A673 (cell line): ENCODE measurements around the gene APBB2. TPM values are rescaled to one million over a fixed set of nuclear protein-coding genes. Genes with fewer than 3 reads are reported as not detected.

Experiments used
- BruUV-seq: library from RNA; stranded (reverse); fragments of 400-500 nt; replicated peaks from 2 replicates; lab custom pipeline; 2021; lab: Mats Ljungman, UMichigan
- CTCF ChIA-PET: fragments of 300-600 bp; sonication (Branson Sonifier 250); formaldehyde crosslinking; loops from one replicate; lab custom pipeline; 2022; ENCODE audit warnings: antibody characterized with exemption; lab: Charles Lee
- POLR2A ChIA-PET: fragments of 300-600 bp; sonication (Branson Sonifier 250); formaldehyde crosslinking; loops from one replicate; lab custom pipeline; 2022; ENCODE audit warnings: antibody characterized with exemption; ENCODE audit not compliant: low non-redundant PET; lab: Charles Lee
- DNase-seq: peaks from one replicate; pipeline ENCODE4 v3.0.0-alpha.2; 2015; ENCODE audit warnings: low spot score
- H3K27ac ChIP-seq: fragments of 200-600 bp; sonication (generic); 2 replicates; pipeline ENCODE4 v1.5.1; 2016; ENCODE audit warnings: mixed run types, low read depth, mild to moderate bottlenecking, mixed read lengths, antibody characterized with exemption, low read length; ENCODE audit not compliant: poor library complexity, severe bottlenecking
- H3K27me3 ChIP-seq: fragments of 200-600 bp; sonication (generic); replicated peaks from 2 replicates; pipeline ENCODE4 v1.6.1; 2017; ENCODE audit warnings: mixed run types, low read depth, mild to moderate bottlenecking, mixed read lengths, antibody characterized with exemption, low read length; ENCODE audit not compliant: insufficient read depth, poor library complexity
- H3K36me3 ChIP-seq: fragments of 200-600 bp; sonication (generic); 2 replicates; pipeline ENCODE4 v1.6.1; 2016; ENCODE audit warnings: mixed run types, mild to moderate bottlenecking, mixed read lengths, antibody characterized with exemption, low read length; ENCODE audit not compliant: insufficient read depth, poor library complexity, severe bottlenecking
- H3K4me1 ChIP-seq: fragments of 200-600 bp; sonication (generic); 2 replicates; pipeline ENCODE4 v1.6.1; 2017; ENCODE audit warnings: mixed run types, mild to moderate bottlenecking, mixed read lengths, antibody characterized with exemption, low read length; ENCODE audit not compliant: insufficient read depth, poor library complexity, severe bottlenecking
- H3K4me3 ChIP-seq: fragments of 200-600 bp; sonication (generic); 2 replicates; pipeline ENCODE4 v1.5.1; 2016; ENCODE audit warnings: low read depth, mixed run types, mild to moderate bottlenecking, mixed read lengths, low read length; ENCODE audit not compliant: poor library complexity, severe bottlenecking
- H3K9me3 ChIP-seq: fragments of 200-600 bp; sonication (generic); 2 replicates; pipeline ENCODE4 v1.6.1; 2016; ENCODE audit warnings: mixed run types, low read depth, mild to moderate bottlenecking, mixed read lengths, antibody characterized with exemption, low read length; ENCODE audit not compliant: poor library complexity, severe bottlenecking
- EZH2 ChIP-seq: fragments of 200-600 bp; sonication (generic); IDR thresholded peaks from 2 replicates; pipeline ENCODE4 v1.6.1; 2017; ENCODE audit warnings: borderline replicate concordance, low read depth, mild to moderate bottlenecking, mixed read lengths, antibody characterized with exemption, low read length; ENCODE audit not compliant: poor library complexity, severe bottlenecking
- intact Hi-C: fragments of 100-400 bp; cut with micrococcal nuclease; formaldehyde crosslinking; loops from one replicate; pipeline ENCODE4 v1.10.0; 2022; ENCODE audit not compliant: unreplicated experiment
- total RNA-seq: library from RNA; stranded (reverse); gene quantifications from 2 replicates; pipeline ENCODE4 v1.2.3, GENCODE V29; 2021
- TF ChIP-seq, protein P1 (sequence below): fragments of 300-800, 200-600 bp; sonication (generic); conservative IDR thresholded peaks from 2 replicates; pipeline ENCODE4 v1.5.1; 2017; ENCODE audit warnings: low read depth, mild to moderate bottlenecking, antibody characterized with exemption, low read length, moderate library complexity, mixed read lengths

Gene APBB2
- total RNA-seq, 1 experiment from 2014 or later = 10.3 TPM

DNA sequence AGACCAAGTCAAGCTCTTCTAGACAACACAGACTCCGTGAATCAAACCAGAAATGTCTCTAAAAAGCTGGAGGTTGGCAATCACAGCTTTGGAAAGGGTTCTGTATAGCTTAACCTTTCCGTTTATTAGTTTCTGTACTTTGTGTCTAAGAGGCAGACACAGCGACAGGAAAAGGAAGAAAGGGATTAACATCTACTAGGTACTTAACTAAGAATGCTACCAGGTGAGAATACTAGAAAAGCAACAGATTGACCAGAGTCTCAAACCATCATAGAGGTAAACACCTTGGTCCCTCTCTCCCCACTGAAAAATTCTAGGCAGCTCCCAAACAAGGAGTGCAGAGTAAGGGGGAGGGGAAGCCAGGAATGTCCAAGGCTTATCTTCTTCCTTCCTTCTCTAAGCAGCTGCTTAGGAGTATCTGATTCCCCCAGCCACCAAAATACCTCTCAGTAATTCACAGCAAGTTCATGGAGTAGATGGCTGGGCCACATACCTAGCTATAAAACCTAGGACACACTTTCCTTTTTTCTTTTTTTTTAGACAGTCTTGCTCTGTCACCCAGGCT is 80.8 kb downstream of the APBB2 start:
- TF ChIP-seq EZH2 = no peak
- TF ChIP-seq, protein P1, sequence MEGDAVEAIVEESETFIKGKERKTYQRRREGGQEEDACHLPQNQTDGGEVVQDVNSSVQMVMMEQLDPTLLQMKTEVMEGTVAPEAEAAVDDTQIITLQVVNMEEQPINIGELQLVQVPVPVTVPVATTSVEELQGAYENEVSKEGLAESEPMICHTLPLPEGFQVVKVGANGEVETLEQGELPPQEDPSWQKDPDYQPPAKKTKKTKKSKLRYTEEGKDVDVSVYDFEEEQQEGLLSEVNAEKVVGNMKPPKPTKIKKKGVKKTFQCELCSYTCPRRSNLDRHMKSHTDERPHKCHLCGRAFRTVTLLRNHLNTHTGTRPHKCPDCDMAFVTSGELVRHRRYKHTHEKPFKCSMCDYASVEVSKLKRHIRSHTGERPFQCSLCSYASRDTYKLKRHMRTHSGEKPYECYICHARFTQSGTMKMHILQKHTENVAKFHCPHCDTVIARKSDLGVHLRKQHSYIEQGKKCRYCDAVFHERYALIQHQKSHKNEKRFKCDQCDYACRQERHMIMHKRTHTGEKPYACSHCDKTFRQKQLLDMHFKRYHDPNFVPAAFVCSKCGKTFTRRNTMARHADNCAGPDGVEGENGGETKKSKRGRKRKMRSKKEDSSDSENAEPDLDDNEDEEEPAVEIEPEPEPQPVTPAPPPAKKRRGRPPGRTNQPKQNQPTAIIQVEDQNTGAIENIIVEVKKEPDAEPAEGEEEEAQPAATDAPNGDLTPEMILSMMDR = no peak
- ChIA-PET POLR2A (no interaction called here), CTCF (no interaction called here)
- H3K9me3 ChIP-seq = no peaks in the 10 kb centered on the region
- peaks cover 11% of the 10 kb centered on the region for H3K27me3 ChIP-seq
- no peak for DNase-seq
- intact Hi-C loops = no loop called here
- H3K4me3 ChIP-seq = no peak overlapping the region
- H3K4me1 ChIP-seq = peaks cover 7% of the 10 kb centered on the region
- H3K36me3 ChIP-seq = no peaks in the 10 kb centered on the region
- H3K27ac ChIP-seq = no peak overlapping the region
- no TSS peak for BruUV-seq

DNA sequence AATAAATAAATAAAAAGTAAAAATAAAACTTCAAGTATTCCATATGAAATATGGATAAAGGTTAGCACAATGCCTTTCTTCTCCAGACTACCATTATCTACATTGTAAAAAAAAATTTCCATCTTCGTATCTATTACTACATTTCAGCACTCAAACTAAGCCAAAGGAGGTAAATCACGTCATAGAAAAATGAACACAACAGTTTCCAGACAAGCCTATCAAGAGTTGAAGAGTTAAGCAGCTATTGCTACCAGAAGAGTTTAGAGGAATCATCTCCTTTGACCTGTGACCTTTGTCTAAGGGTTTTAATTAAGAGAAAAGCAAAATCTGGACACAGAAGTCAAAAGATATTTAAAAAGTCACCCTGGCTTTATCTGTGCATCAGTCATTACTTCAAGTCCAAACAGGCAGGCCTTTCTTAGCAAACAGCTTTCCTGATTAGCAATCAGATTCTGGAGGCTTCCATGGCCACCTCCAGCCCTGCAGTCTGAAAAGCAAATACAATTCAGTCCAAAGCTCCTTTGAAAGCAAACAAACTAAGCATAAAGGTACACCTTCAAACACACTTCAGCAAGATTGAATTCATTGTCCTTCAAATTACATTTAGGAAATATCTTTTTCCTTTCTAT is 82.2 kb downstream of the APBB2 start:
- DNase-seq = no peak
- H3K4me3 ChIP-seq = no peak overlapping the region
- CTCF ChIA-PET = interaction anchor here (0.6 kb wide), 1 partner anchor 156 kb away, joined by 3 read pairs; no protein-coding TSS in a partner anchor
- H3K9me3 ChIP-seq = no peaks in the 10 kb centered on the region
- no peak overlapping the region for H3K27ac ChIP-seq
- intact Hi-C loops = no loop called here
- H3K36me3 ChIP-seq = no peaks in the 10 kb centered on the region
- H3K27me3 ChIP-seq = peaks cover 7% of the 10 kb centered on the region
- no TSS peak for BruUV-seq
- TF ChIP-seq EZH2 = no peak
- TF ChIP-seq, protein P1 = no peak
- POLR2A ChIA-PET = interaction anchor here (0.7 kb wide), 1 partner anchor 1968 kb away, joined by 3 read pairs; no protein-coding TSS in a partner anchor
- H3K4me1 ChIP-seq = peaks cover 7% of the 10 kb centered on the region

DNA sequence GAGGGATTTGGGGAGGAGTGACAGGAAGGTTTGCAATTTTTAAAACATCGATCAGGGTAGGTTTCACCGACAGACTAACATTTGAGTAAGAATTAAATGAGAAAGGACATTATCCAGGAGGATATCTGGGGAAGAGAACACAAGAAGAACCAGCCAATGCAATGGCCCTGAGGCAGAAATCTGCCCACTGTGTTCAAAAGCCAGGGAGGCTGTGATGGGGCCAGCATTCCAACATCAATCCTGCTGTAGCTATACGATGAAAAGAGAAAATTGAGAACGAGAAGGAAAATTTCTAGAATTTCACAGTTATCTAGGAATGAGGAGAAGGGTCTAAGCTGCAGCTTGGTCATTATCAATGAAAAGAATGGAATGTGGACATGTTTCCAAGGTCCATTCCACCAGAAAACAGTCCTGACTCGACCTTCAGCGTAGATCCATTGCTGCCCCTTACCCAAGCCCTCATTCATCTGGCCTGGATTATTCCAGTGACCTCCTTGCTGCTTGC is 84.4 kb downstream of the APBB2 start:
- no TSS peak for BruUV-seq
- intact Hi-C loops = no loop called here
- POLR2A ChIA-PET = no interaction called here

More for the DNA sequence above, 84.4 kb downstream of the APBB2 start:
- Histone ChIP-seq H3K27me3 (no peaks in the 10 kb centered on the region), H3K4me1 (peaks cover 7% of the 10 kb centered on the region), H3K9me3 (no peaks in the 10 kb centered on the region), H3K27ac (no peak overlapping the region), H3K36me3 (no peaks in the 10 kb centered on the region), H3K4me3 (no peak overlapping the region)
- TF ChIP-seq, protein P1 = no peak
- no peak for TF ChIP-seq EZH2
- DNase-seq = no peak
- CTCF ChIA-PET = no interaction called here
